GM21717 (cell line): ENCODE measurements around the gene CDKN2AIPNL.

ENCODE experiments used
- ATAC-seq: cut with Tn5 transposase; IDR thresholded peaks from one replicate; pipeline ENCODE4 v1.9.1; 2021; ENCODE audit warnings: mild to moderate bottlenecking, moderate library complexity; ENCODE audit not compliant: unreplicated experiment

The CDKN2AIPNL gene, protein sequence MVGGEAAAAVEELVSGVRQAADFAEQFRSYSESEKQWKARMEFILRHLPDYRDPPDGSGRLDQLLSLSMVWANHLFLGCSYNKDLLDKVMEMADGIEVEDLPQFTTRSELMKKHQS

DNA sequence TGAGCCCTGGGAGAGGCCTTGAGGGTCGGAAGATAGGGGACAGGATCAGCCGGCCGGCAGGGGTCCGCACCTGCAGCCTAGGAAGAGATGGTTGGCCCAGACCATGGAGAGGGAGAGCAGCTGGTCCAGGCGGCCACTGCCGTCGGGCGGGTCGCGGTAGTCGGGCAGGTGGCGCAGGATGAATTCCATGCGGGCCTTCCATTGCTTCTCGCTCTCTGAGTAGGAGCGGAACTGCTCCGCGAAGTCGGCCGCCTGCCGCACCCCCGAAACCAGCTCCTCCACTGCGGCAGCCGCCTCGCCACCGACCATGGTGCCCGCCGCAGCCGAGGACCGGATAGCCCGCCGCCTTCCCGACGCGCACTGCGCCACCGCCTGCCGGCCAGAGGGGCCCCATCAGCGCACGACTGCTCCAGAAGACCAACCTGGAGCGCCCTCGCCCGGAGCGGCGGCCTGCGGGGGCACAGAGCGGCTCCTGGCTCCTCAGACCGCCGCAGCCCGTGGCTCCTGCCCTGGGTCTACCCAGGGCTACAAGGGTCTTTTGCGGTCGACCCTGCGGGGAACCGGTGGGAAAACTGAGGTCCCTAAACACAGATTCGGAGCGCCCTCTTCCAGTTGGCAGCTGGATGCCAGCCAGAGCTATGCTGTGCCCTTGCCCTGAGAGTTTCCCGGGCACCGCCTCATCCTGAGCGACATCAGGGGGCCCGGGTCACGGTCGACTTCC, at the start of gene CDKN2AIPNL:
Gene CDKN2AIPNL, minus strand, starts transcription at position 336 of the 721 bp plus-strand sequence. Its CDS starts 27 bp downstream, at position 309.
- peak; percentile 92 for ATAC-seq

DNA sequence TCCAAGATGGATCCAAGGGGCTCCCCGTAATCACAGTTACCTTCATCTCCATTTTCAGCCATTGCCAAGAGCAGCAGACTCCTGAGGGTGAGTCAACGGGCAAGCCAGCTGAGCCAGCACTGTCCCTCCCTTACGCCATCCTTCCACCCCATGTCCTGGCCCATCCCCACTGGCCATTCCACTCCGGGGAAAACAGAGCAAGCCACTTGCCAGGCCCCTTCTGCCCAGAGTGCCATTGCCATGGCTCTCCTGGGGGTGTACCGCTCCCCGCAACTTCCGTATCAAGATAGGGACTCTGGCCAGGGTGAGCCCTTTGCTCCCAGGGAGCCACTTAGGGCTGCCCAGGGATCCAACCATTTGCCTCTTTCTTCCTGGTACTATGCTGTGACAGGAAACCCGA, 48.9 kb upstream of the CDKN2AIPNL start:
- no peak for ATAC-seq

DNA sequence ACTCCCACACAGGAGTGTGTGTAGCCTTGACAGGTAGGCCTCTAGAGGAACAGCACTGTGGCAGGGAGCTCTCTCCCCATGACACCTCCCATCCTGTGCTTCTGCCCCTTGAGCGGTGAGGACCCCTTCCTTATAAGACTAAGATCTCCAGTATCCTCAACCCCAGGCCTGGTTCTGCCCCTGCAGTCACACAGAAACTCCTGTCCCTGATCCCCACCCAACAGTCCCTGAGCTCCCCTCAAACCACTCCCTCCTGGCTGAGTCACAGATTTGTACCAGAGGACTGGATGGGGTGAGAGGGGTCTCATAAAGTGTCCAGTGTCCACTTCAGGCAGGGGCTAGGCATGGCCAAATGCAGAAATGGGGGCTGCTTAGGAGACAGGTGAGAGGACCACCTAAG, 47.8 kb upstream of the CDKN2AIPNL start:
- no peak for ATAC-seq

DNA sequence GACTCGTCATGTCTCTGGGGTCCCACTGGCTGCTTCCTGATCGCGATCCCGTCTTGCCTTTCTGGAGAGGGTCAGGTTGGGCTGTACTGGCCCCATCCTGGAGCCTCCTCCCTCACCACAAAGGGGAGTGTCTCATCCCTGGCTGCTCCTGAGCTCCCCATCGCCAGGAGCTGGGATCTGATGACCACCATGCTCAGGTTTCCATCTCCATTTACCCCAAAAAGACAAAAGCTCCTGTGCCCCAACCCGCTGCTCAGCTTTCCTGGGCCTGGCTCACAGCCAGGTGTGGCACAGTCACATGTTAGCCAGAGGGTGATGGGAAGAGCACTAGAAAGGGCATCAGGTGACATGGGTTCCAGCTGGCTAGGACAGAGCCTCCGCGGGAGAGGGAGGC, 47.3 kb upstream of the CDKN2AIPNL start:
- no peak for ATAC-seq

DNA sequence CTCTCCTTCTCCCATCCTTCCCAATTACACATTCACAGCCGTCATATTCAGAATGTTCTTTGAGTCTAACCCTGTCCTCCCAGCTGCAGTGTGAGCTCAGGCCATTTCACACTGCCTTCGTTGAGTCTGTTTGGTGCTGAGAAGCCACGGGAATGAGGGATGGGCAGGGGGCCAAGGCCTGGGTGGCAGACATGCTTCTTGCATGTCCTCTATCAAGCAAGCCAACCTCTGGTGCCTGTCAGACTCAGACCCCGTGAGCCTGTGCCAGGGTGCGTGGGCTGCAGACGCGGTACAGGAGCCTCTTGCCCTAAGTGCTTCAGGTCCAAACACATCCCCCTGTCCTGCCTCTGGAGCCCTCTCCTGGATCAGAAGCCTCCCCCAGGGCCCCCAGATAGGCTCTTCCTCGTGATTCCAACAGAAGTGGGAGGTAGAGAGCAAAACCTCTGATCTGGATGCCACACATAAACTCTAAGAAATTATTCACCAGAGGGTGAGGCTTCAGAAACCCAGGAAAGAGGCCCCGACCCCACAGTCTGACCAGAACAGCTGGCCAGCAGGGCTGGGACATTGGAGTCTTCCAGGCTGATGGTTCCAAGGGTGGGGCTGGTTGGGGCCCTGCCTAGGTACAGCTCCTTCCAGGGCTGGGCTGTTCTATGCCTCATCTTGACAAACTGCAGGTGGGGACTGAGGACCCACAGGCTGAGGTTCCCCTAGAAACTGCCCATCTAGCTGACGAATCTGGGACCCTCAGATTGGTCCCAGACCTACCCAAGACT, 46.7 kb upstream of the CDKN2AIPNL start:
- no peak for ATAC-seq

DNA sequence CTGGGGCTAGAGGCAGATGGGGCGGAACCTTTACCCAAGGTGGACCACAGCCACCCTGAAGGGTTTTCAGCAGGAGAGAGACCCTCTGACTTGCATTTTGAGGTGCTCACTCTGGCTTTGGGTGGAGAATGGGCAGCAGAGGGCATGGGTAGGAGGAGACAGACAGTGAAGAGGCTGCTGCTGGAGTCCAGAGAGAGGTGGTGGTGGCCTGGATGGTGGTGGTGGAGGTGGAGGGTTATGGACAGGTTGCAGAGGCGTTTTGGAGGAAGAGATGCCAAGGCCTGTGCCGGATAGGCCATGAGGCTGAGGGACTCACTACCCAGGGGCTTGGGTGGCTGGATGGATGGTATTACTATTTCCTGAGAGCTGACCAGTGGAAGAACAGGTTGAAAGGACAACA, 46.1 kb upstream of the CDKN2AIPNL start:
- ATAC-seq: no peak

DNA sequence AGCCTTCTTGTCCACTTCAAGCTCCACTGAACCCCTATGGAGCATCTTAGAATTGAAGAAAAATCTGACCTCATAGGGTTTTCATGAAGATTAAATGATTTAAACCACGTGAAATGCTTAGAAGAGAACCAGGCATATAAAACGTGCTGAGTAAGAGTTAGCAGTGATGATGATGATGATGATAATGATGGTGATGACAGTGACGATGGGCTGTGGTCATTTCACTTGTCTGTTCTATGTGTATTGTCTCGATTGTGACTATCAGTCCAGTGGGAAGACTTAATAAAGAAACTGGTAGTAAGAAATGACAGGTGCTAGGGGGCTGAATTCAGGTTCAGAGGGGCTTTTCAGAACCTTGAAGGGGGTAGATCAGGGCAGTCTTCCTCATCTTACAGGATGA, 45.1 kb upstream of the CDKN2AIPNL start:
- no peak for ATAC-seq

DNA sequence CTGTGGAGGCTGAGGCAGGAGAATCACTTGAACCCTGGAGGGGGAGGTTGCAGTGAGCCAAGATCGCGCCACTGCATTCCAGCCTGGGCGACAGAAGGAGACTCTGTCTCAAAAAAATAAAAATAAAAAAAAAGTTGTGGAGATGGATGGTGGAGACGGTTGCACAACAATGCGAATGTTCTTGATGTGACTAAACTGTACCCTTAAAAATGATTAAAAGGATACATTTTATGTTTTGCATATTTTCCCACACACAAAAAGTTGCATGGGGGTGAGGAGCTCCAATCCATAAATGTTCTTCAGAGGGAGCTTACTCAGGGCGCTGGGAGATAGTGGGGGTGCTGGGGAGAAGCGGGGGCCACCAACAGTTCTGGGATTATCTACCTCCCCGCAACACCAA, 43.8 kb upstream of the CDKN2AIPNL start:
- no peak for ATAC-seq

DNA sequence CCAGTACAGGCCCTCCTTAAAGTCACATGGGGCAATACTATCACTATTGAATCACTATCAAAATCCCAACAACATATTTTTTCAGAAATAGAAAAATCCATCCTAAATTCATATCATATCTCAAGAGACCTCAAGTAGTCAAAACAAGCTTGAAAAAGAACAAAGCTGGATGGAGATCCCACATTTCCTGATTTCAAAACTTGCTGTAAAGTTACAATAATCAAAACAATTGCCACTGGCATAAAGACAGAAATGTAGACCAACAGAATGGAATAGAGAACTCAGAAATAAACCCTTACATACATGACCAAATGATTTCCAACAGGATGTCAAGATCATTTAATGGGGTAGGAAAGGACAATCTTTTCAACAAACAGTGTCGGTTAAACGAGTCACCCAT, 41.3 kb upstream of the CDKN2AIPNL start:
- ATAC-seq: no peak

DNA sequence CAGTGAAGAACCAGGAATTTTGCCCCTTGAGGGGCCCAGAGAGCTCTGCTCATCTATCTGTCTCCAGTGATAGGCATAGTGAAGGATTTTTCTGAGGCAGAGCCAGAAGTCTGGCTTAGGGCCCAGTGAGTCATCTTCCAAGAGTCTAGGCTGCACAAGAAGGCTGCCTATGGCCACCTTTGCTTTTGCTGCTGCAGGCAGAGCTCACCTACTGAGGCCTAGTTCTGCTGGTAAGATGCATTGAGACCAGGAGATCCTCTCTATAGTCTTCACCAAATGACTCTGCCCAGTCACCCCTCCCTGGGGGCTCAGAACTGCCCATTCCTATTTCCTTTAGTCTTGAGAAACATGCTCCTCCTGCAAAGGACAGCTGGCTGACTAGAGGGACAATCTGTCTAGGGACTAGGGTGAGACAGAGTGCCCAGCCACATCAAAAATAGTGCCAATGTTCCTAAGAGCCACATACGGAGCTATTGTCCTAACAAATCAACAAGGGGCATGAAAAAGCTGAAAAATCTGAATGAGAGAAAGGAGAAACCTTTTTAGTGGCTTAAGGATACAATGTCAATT, 40.3 kb upstream of the CDKN2AIPNL start:
- ATAC-seq: no peak

DNA sequence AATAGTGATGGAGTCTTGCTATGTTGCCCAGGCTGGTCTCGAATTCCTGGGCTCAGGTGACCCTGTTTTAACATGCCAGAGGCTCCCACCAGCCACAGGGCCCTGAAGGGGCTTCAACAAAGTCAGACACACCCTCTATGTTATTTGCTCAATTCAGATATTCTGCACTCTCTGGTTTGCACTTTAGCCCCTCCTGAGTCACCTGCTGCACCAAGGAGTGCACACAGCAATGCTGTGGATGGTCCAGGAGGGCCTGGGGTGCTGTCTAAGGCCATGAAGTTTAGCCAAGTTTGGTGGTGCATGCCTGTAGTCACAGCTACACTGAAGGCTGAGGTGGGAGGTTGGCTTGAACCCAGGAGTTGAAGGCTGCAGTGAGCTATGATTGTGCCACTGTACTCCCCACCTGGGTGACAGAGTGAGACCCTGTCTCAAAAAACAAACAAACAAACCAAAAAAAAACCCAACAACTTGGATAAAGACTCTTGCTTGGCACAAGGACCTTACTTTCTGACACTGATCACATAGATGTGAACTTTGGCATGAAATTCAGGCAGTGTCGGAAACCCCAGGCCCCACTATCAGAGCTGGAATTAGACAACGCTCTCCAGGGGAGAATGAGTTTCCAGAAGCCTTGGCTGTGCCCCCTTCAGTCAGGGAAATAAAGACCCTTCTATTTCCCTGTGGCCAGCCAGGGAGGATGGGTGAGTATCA, 39.7 kb upstream of the CDKN2AIPNL start:
- no peak for ATAC-seq

DNA sequence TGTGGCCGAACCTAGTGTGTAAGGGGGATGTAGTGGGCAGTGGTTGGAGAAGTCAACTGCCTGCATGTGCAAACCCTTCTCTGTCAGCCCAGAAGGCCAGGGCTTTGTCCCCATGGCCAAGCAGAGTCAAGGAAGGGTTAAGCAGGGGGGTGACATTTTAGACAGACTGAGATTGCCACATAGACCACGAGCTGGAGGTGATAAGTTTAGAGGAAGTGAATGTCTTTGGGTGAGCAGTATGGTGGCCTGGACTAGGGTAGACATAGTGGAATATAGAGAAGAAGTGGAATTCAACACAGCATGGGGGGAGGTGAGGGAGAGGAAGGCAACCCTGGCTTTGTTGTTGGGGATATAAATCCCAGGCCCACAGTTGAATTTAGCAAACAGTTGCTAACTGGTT, 38.7 kb upstream of the CDKN2AIPNL start:
- no peak for ATAC-seq

DNA sequence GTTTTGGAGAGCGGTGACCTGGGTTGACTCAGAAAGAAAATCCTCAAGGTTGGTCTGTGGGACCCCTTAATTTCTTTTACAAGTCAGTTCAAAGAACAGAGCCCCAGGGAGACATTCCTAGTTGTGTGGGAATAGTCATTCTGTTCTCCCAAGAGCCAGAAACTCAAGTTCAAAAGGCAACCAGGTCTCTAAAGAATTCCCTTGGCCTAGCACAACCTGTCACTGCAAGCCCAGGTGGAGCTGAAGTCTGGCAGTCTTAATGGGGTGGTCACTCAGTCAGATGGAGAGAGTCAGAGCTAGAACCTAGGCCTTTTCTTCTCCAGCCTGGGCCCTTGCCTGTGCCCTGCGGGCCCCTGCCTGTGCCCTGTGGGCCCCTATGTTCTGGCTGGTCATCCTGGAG, 37.5 kb upstream of the CDKN2AIPNL start:
- ATAC-seq: no peak

DNA sequence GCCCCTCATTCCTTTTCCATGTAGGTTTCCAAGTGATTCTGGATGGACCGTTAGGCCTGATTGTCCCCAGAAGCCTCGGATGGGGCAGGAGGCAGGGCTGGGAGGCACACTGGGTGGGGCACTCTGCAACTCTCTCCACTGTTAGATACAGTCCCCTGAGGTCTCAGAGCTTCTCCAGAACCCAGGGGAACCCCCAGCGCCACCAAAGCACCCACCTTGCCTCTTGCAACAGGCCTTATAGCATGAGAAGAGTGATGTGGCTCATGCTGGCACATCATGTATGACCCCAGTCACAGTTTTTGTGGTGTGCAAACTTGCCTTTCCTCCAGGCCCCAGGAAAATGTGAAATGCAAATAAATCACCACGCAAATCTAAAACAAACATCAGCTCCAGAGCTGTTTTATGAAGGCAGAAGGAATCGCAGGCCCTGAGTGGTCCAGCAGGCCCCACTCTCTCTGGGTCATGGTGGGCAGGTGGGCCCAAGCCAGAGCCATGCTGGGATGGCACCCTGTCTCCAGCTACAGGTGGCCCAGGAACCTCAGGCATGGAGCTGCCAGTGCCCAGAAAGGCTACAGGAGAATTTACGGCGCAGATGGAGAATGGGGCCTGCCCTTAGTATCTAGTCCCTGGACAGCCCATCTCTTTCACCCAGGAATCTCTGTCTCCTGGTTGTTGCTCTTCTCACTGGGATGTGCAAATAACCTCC, 36.3 kb upstream of the CDKN2AIPNL start:
- ATAC-seq: no peak

DNA sequence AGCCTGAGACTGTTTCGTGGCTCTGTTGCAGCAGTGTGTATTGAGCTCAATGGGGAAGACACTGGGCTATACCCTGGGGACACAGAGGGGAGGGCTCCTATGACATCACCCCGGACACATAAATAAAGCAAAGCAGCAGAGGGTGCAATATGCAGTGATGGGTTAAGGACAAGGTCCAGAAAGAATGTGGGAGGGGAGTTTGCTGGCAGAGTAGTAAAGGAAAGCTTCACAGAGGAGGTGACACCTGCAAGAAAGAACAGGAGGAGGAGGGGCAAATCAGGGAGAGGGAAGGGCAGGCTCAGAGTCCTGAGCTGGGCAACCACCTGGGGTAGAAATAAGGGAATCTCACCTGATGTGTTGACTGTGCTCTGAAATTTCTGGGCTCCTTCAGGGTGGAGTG, 35.3 kb upstream of the CDKN2AIPNL start:
- no peak for ATAC-seq

DNA sequence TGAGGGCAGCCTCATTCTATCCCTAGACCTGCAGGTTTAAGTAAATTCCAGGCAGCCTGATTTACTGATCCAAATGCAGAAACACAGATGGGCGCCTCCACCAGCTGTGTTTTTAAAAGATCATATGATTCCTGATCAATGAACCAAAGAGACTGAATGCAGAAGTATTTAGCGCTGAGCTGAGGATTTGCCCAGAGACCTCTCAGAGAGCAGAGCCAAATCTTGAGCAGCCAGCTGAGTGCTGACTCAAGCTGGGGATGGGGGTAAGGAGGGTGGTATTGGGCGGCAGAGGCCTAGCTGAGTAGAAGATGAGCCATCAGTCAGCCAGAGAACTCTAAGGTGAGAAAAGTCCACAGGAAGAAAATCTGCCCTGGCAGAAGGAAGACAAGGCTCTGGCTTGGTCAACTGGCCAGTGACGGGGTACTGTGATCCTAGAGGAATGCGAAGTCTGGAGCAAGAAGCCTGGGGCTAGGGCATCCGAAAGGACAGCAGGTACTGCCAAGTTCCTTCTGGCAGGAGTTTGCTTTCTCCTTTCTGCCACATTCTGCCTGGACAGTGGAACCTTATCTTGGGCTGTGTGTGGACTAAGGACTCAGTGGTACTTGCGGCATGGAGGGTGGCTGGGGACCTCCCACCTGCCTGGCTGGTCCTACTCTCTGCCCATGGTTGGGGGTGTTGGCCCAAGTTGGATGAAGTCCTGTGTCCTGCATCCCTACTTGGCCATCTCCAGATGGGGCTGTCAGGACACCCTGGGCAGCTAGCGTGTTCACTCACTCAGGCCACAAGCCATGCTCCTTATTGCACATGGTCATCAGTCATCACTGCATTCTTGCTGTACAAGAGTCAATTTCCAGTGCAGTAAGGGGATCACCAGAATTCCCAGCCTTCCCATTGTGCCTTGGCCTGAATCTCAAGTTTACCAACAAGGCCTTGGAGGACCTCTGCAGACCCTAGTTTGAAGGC, 34.5 kb upstream of the CDKN2AIPNL start:
- no peak for ATAC-seq

DNA sequence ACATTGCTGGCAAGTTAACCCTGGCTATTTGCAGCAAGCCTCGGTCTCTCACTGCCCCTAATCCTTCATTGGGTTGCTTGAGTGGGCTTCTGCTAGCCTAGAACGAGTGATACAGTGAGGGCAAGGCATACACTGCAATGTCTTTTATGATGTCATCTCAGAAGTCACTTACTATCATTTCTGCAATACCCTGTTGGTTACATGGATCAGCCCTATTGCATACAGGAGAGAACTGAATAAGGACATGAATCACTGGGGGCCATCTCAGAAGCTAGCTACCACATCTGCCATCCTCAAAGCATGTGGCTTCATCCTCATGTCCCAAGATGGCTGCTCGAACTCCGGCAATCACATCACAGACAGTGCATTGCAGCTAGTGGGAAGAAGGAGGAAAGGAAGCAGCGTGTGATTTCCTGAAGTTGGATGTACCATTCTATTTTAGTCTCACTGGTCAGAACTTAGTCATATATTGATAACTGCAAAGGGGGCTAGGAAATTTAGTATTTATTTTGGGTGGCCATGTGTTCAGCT, 33.3 kb upstream of the CDKN2AIPNL start:
- no peak for ATAC-seq

DNA sequence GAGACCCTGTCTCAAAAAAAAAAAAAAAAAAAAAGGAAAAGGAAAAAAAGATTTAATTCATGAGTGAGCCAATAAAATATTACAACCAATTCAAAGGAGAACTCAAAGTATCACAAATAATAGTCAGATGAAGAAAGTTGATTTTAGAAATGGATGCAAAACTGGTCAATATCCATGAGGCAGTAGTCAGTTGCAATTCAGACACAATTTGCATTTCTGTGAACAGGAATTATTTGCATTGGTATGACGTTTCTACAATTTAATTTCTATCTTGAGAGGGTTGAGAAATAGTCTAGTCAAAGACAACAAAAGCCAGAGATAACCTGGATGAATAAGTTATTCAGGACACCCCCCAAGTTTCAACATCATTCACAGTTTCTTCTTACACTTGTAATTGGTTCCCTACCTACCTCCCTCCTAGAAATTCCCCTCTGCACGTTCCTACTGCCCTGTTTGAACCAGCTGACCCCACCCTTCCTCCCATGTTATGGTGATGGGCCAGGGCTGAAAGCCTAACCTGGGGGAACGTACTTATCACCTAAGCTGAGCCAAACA, 28.6 kb upstream of the CDKN2AIPNL start:
- no peak for ATAC-seq

DNA sequence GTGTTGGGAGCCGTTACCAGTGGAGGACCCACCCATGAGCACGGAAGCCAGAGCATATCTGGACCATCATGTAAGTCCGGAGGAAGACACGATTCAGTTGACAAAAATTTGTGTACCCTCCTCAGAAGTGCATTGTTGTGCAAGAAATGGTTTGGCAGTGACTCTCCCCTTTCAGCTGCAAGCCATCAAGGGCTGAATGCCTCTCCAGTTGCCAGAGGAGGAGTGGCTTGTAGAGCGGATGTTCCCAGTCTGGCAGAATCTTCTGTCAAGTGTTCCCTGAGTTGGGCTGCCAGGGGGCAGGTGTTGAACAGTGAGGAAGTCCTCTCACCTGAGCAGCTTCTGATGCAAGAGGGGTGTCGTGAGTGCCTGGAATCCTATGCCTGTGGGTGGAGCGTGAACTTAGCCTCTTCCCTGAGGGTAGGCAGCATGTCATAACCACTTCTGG, 27.6 kb upstream of the CDKN2AIPNL start:
- no peak for ATAC-seq
